Measurements from ENCODE around the gene MYO16.

- TF ChIP-seq EZH2phosphoT487 (IDR thresholded peaks at IDR 0.05; ENCODE audit: low read depth, severe bottlenecking, unreplicated experiment) (no peak), EZH2 (IDR thresholded peaks at IDR 0.05; ENCODE audit: borderline replicate concordance) (no peak)
- TF ChIP-seq, protein P1, sequence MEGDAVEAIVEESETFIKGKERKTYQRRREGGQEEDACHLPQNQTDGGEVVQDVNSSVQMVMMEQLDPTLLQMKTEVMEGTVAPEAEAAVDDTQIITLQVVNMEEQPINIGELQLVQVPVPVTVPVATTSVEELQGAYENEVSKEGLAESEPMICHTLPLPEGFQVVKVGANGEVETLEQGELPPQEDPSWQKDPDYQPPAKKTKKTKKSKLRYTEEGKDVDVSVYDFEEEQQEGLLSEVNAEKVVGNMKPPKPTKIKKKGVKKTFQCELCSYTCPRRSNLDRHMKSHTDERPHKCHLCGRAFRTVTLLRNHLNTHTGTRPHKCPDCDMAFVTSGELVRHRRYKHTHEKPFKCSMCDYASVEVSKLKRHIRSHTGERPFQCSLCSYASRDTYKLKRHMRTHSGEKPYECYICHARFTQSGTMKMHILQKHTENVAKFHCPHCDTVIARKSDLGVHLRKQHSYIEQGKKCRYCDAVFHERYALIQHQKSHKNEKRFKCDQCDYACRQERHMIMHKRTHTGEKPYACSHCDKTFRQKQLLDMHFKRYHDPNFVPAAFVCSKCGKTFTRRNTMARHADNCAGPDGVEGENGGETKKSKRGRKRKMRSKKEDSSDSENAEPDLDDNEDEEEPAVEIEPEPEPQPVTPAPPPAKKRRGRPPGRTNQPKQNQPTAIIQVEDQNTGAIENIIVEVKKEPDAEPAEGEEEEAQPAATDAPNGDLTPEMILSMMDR (IDR thresholded peaks at IDR 0.05; ENCODE audit: poor library complexity): no peak
Measured at GRCh38 chr13:108618233-108618632, 11.2 kb upstream of the MYO16 start.

Data from hepatocyte (in vitro differentiated cells).